ENCODE data around the gene PRG3.

Gene PRG3

GRCh38 chr11:57347336-57347735, 33.6 kb downstream of the PRG3 start:
- H3K4me3 ChIP-seq (ENCODE audit: low read length, poor library complexity, severe bottlenecking) = no peak overlapping the region
- H3K9me2 ChIP-seq (replicated peaks; ENCODE audit: low read depth, low read length) = no peaks in the 10 kb centered on the region
- H3K4me2 ChIP-seq (ENCODE audit: low read depth, low read length, poor library complexity, severe bottlenecking) = no peak overlapping the region
- no peaks in the 10 kb centered on the region for H4K20me1 ChIP-seq (ENCODE audit: insufficient read depth, low read length, poor library complexity, severe bottlenecking)
- no peaks in the 10 kb centered on the region for H3K27me3 ChIP-seq (ENCODE audit: insufficient read depth, low read length, poor library complexity, severe bottlenecking)
- peaks cover 7% of the 10 kb centered on the region for H3K4me1 ChIP-seq (ENCODE audit: insufficient read depth, low read length, poor library complexity, severe bottlenecking)
- 0 out of 2 replicates have a peak, but pooled peaks cover 4% of the 10 kb centered on the region for H3K9me3 ChIP-seq (ENCODE audit: insufficient read depth, low read depth, low read length)
- no peak overlapping the region for H2AFZ ChIP-seq (ENCODE audit: low read length)
- no peaks in the 10 kb centered on the region for H3K79me2 ChIP-seq (ENCODE audit: insufficient read depth, low read length)
- no peak overlapping the region for H3K9ac ChIP-seq (ENCODE audit: low read depth, low read length, poor library complexity, severe bottlenecking)
- no peaks in the 10 kb centered on the region for H3K36me3 ChIP-seq (ENCODE audit: insufficient read depth, low read length)
- H3F3A ChIP-seq (ENCODE audit: low read depth) = no peaks in the 10 kb centered on the region
- TF ChIP-seq EZH2phosphoT487 (IDR thresholded peaks at IDR 0.05; ENCODE audit: borderline replicate concordance) = no peak
- no peak for TF ChIP-seq CTCF (conservative IDR thresholded peaks at IDR 0.05; ENCODE audit: low read length)

GRCh38 chr11:57345555-57346211, 35.3 kb downstream of the PRG3 start:
- Histone ChIP-seq H3F3A (ENCODE audit: low read depth) (no peaks in the 10 kb centered on the region), H4K20me1 (ENCODE audit: insufficient read depth, low read length, poor library complexity, severe bottlenecking) (no peaks in the 10 kb centered on the region), H3K4me1 (ENCODE audit: insufficient read depth, low read length, poor library complexity, severe bottlenecking) (peaks cover 7% of the 10 kb centered on the region), H2AFZ (ENCODE audit: low read length) (peak overlapping the region; percentile 54), H3K9me2 (replicated peaks; ENCODE audit: low read depth, low read length) (no peaks in the 10 kb centered on the region), H3K4me3 (ENCODE audit: low read length, poor library complexity, severe bottlenecking) (no peak overlapping the region), H3K4me2 (ENCODE audit: low read depth, low read length, poor library complexity, severe bottlenecking) (no peak overlapping the region), H3K36me3 (ENCODE audit: insufficient read depth, low read length) (no peaks in the 10 kb centered on the region), H3K9ac (ENCODE audit: low read depth, low read length, poor library complexity, severe bottlenecking) (no peak overlapping the region), H3K27me3 (ENCODE audit: insufficient read depth, low read length, poor library complexity, severe bottlenecking) (no peaks in the 10 kb centered on the region), H3K9me3 (ENCODE audit: insufficient read depth, low read depth, low read length) (no peaks in the 10 kb centered on the region), H3K79me2 (ENCODE audit: insufficient read depth, low read length) (no peaks in the 10 kb centered on the region)
- no peak for TF ChIP-seq EZH2phosphoT487 (IDR thresholded peaks at IDR 0.05; ENCODE audit: borderline replicate concordance)
- TF ChIP-seq CTCF (conservative IDR thresholded peaks at IDR 0.05; ENCODE audit: low read length) = peak; percentile 74

GRCh38 chr11:57344826-57345225, 36.1 kb downstream of the PRG3 start:
- H3K36me3 ChIP-seq (ENCODE audit: insufficient read depth, low read length) = no peaks in the 10 kb centered on the region
- H3K4me3 ChIP-seq (ENCODE audit: low read length, poor library complexity, severe bottlenecking) = no peak overlapping the region
- no peak overlapping the region for H3K4me2 ChIP-seq (ENCODE audit: low read depth, low read length, poor library complexity, severe bottlenecking)
- H3F3A ChIP-seq (ENCODE audit: low read depth) = no peaks in the 10 kb centered on the region
- no peak for TF ChIP-seq EZH2phosphoT487 (IDR thresholded peaks at IDR 0.05; ENCODE audit: borderline replicate concordance)
- TF ChIP-seq CTCF (conservative IDR thresholded peaks at IDR 0.05; ENCODE audit: low read length) = no peak
- no peaks in the 10 kb centered on the region for H3K9me2 ChIP-seq (replicated peaks; ENCODE audit: low read depth, low read length)
- H2AFZ ChIP-seq (ENCODE audit: low read length) = peak overlapping the region; percentile 54; the same call in 1 of the 2 replicates
- H3K9me3 ChIP-seq (ENCODE audit: insufficient read depth, low read depth, low read length) = no peaks in the 10 kb centered on the region
- no peaks in the 10 kb centered on the region for H3K79me2 ChIP-seq (ENCODE audit: insufficient read depth, low read length)
- no peaks in the 10 kb centered on the region for H4K20me1 ChIP-seq (ENCODE audit: insufficient read depth, low read length, poor library complexity, severe bottlenecking)
- no peak overlapping the region for H3K9ac ChIP-seq (ENCODE audit: low read depth, low read length, poor library complexity, severe bottlenecking)
- no peaks in the 10 kb centered on the region for H3K27me3 ChIP-seq (ENCODE audit: insufficient read depth, low read length, poor library complexity, severe bottlenecking)
- peaks cover 9% of the 10 kb centered on the region for H3K4me1 ChIP-seq (ENCODE audit: insufficient read depth, low read length, poor library complexity, severe bottlenecking)
